Measurements from ENCODE around the gene ZNF644.

DNA sequence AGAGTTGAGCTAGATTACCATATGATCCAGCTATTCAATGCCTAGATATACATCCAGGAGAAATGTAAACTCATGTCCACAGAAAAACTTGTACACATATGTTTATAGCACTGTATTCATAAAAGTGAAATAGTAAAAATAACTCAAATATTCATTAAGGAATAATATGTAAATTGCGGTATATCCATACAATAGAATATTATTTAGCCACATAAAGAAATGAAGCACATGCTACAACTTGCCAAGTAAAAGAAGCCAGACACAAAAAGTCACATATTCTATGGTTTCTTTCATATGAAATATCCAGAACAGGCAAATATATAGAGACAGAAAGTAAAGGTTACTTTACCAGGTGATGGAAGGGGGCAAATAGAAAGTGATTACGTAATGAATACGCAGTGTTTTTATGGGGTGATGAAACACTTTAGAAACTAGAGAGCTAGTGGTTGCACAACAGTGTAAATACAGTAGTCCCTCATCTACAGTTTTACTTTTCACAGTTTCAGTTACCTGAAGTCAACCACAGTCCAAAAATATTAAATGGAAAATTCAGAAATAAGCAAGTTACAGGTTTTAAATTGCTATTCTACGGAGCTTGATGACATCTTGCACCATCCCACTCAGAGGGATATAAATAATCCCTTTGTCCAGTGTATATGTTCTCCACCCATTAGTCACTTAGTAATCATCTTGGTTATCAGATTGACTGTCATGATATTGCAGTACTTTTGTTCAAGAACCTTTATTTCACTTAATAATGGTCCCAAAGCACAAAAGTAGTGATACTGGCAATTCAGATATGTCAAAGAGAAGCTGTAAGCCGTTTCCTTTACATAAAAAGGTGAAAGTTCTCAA, 62.3 kb downstream of the ZNF644 start:
- TF ChIP-seq, protein P1, sequence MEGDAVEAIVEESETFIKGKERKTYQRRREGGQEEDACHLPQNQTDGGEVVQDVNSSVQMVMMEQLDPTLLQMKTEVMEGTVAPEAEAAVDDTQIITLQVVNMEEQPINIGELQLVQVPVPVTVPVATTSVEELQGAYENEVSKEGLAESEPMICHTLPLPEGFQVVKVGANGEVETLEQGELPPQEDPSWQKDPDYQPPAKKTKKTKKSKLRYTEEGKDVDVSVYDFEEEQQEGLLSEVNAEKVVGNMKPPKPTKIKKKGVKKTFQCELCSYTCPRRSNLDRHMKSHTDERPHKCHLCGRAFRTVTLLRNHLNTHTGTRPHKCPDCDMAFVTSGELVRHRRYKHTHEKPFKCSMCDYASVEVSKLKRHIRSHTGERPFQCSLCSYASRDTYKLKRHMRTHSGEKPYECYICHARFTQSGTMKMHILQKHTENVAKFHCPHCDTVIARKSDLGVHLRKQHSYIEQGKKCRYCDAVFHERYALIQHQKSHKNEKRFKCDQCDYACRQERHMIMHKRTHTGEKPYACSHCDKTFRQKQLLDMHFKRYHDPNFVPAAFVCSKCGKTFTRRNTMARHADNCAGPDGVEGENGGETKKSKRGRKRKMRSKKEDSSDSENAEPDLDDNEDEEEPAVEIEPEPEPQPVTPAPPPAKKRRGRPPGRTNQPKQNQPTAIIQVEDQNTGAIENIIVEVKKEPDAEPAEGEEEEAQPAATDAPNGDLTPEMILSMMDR (IDR thresholded peaks at IDR 0.05) = no peak
- TF ChIP-seq ZFX (IDR thresholded peaks at IDR 0.05; ENCODE audit: borderline replicate concordance) = no peak

Data from 22Rv1 (cell line).